HL-60/S4 treated with phorbol 12-myristate 13-acetate at 8.2 ng/mL for 4 days and 3 days (cell line): ENCODE data around the gene FBRS.
"Not testable (repeated sequence)": the region's sequence is repeated elsewhere in the genome, so short reads cannot be mapped to it uniquely, and the experiment has no call there.

Experiments
- in situ Hi-C: fragments of 300-500 bp; cut with MboI; formaldehyde crosslinking; loops from 2 replicates; pipeline ENCODE4 v1.15.0; 2022; ENCODE audit warnings: low sequenced_read_pairs

The FBRS gene

DNA sequence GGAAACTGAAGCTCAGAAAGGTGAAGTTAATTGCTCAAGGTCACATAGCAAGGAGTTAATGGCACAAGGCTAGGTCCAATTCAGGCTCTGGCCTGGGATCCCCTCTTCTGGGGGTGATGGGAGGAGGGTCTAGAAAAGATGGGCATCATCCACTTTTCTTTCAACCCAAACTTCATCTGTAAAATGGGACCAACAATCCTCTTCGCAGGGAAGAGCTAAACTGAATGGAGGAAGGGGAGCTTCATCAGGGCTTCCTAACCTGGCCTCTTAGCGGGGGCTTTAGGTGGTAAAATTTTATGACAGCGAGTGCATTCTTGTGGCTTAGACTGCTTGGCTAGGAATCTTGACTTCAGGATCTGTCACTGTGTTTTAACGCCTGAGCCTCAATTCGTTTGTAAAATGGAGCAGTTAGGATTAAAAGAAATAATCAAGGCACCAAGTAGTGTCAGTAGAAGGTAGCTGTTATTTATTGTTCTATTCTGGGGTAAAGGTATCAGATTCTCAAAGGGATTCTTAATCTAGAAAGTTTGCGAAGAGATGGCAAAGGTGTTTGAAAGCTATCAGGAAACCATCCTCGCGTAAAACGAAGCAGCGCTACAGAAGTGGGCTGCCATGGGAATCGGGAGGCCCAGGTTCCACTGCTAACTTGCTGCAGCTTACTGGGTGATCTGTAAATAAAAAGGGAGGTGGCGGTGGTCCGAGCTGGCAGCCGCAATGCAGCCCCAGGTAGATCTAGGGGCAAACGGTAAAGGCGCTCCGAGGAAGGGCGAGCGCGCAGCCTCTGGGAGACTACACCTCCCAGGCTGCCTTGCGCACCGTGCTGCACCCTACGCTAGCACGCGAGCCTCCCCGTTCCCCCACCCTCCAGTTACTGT is 39.3 kb downstream of the FBRS start:
- in situ Hi-C loops, result no loop called here

DNA sequence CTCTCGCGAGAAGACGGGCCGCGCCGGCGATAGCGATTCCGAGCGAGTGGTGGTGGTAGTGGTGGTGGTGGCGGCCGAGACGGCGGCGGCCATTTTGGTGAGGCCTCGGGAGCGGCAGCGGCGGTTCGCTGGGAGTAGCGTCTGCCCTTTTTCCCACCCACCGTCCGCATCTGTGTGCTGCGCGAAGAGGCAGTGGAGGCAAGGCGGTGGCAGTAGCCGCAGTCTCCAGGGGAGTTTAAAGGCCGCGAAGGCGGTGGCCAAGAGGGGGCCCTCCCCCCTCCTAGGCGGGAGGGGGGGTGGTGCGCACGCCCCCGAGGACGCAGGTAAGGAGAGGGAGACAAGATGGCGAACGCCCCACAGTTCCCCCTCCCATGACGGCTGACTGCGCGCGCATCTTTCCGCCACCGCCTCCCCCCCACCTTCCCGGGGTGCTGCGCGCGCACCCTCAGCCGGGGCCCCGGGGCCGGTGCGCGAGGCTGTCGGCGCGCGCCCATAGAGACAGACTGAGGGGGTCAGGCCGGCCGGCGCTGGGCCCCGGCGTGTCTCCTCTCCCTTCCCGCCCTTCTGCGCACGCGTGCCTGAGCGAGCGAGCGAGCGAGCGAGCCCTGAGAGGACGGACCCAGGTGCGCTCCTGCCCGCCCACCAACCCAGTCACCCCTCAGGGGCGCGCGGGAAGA is 40.0 kb downstream of the FBRS start:
- in situ Hi-C loops, result no loop called here

DNA sequence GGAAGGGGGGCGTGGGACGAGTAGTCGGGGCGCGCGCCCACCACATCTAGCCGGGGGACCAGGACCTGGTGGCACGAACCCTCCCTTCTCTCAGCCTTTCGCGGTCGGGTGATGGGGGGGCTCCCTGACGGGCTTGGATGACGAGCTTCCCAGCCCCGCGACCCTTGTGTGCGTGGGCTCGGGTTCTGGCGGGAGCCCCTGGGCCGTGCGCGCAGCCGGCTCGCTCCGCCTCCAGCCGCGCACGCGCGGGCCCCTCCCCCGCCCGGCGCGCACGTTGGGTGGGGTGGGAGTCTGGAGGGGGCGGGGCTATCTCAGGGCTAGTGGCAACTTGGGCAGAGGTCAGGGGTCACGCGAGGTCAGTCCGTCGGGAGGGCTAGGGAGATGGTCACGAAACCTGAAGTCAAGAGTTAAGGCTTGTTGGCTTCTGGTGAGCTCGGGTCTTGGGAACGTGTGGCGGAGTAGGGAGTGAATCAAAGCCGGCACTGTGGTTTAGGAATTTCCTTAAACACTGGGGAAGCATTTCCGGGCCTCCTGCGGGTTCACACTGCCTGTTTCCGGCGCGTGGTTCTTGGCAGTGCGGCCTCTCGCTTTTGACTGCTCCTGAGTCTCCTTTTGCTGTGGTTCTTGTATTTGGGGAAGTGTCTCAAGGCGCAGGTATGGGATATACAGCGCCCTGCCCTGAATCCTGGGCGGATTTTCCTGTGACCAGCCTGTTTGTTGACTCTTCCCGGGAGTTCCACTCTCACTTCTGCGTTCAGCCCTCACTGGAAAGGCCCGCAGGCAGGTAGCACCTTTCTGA is 40.8 kb downstream of the FBRS start, which contains the start of gene SRCAP:
Gene SRCAP, plus strand, starts transcription at position 356 of the 799 bp plus-strand sequence. CDS start 1,654 bp downstream, outside the sequence.
- in situ Hi-C loops, result no loop called here

DNA sequence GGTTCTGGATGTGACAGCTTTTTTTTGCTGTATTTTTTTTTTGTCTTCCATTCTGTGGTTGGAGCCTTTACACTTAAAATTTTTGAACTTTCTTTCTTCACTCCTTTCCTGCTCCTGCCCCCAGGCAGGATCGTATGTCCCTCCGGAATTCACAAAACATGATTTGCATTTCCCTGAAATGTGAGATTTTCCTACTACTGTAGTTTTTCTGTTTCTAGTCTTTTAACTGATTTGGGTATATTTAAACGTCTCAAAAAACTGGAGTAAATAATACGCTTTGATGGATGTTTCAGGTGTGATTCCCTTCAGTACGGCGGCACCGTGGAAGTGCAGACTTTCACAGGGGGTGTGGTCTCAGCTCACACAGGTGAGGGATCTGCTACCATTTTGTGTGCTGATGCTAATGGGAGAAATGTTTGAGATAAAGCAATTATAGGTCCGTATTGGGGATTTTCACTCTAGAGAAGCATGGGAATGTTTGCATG is 41.4 kb downstream of the FBRS start:
- in situ Hi-C loops, result no loop called here

DNA sequence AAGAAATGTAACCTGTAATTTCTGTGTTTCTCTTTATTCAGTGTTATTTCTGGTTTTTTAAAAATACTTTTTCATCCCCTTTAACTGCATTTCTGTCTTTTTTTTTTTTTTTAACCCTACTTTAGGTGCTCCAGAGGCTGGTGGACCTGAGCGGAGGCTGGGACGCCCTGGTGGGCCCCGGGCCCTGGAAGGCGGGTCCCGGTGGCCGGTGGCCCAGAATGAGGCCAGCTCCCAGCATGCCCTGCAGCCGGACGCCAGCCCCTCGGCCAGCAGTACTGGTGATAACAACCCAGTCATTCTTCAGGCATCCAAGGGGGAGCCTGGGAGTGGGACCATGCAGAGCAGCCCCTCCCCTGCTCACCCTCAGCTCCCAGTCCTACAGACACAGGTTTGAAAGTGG is 42.3 kb downstream of the FBRS start:
- in situ Hi-C loops, result no loop called here

DNA sequence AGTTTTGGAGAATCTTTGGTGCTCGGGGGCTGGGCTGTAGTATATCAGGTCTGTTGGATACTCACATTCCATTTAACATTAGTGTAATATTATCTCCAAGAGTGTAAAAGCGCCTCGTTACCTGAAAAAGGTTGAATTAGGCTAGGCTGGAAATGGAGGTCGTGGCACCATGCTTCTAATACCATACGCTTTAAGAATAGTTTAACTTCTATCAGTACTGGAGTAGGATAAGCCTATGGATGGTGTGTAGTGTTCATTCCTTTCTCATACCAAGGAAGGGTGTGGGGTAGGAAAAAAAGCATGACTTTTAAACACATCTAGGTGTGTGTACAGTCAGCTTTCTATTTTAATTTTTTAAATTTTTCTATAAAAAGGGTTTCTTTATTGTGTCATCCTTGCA is 42.7 kb downstream of the FBRS start:
- in situ Hi-C loops, result no loop called here

DNA sequence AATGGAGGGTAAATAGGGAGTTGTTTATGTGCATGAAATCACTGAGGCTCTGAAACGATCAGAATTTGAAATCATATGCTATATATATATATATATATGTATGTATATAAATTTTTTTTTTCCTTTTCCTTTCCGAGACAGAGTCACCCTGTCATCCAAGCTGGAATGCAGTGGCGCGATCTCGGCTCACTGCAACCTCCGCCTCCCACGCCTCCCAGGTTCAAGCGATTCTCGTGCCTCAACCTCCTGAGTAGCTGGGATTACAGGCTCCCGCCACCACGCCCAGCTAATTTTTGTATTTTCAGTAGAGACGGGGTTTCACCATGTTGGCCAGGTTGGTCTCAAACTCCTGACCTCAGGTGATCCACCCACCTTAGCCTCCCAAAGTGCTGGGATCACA is 44.8 kb downstream of the FBRS start:
- in situ Hi-C loops, result not testable (repeated sequence)

DNA sequence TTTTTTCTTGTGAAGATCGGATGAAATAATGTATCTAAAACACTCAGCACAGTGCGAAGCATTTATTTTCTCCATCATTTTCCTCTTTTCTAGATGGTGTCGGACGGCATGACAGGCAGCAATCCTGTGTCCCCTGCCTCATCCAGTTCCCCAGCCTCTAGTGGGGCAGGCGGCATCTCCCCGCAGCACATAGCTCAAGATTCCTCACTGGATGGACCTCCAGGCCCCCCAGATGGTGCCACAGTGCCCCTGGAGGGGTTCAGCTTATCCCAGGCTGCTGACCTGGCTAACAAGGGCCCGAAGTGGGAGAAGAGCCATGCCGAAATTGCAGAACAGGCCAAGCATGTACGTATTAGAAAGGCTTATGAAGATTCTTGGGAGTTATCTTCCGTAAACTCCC is 45.7 kb downstream of the FBRS start:
- in situ Hi-C loops, result no loop called here

DNA sequence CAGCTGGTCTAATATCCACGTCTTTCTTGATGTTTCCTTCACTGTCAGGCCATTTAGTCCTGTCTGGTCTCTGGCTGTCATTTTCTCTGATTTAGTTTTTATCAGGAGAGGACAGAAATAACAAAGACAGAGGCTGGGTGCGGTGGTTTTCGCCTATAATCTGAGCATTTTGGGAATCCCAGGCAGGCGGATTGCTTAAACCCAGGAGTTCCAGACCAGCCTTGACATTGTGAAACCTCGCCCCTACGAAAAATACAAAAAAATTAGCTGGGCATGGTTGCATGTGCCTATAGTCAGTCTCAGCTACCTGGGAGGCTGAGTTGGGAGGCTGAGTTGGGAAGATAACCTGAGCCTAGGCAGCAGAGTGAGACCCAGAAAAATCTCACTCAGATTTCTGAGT is 47.8 kb downstream of the FBRS start:
- in situ Hi-C loops, result no loop called here

DNA sequence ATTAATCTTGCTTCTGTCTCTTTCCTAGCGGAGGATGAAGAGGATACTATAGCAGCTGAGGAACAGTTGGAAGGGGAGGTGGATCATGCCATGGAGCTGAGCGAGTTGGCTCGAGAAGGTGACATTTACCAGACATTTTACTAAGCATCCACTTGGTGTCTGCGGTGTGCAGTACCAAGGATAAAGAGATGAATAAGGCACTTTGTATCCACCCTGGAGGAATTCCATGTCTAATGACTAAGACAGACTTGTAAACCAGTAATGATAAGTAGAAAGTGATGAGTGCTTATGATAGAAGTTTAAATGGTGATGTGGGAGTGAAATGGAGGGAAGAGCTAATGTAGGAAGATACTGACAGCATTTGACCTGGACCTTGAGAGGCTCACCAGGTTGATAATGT is 52.7 kb downstream of the FBRS start:
- in situ Hi-C loops, result no loop called here

DNA sequence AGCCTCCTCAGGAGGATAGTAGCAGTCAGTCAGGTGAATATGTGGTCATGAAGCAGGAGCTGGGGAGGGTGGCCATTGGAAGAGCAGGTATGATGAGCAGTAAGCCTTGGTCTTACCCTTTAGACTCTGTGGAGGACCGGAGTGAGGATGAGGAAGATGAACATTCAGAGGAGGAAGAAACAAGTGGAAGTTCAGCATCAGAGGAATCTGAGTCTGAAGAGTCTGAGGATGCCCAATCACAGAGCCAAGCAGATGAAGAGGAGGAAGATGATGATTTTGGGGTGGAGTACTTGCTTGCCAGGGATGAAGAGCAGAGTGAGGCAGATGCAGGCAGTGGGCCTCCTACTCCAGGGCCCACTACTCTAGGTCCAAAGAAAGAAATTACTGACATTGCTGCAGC is 53.5 kb downstream of the FBRS start:
- in situ Hi-C loops, result no loop called here

DNA sequence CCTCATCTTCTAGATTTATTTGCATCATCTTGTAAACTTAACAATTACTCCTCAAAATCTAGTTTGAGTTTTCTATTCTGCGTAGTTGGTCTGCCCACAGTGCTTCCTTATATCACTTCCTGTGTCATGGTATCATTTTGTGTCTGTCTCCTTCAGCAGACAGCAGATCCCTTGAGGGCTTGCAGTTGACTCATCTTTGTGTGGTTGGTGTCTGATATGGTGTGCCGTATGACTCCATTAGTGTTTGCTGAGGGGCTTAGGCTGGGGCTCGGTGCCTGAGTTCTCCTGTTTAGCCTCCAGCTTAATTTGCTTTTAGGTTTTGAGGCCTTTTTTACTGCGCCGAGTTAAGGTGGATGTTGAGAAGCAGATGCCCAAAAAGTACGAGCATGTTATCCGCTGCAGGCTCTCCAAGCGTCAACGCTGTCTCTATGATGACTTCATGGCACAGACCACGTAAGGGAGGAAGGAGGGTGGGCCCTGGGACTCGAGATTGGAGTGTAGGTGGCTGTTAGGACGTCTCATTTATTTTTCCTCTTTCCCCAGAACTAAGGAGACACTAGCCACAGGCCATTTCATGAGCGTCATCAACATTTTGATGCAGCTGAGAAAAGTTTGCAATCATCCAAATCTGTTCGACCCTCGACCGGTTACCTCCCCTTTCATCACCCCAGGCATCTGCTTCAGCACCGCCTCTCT is 57.7 kb downstream of the FBRS start:
- in situ Hi-C loops, result no loop called here

DNA sequence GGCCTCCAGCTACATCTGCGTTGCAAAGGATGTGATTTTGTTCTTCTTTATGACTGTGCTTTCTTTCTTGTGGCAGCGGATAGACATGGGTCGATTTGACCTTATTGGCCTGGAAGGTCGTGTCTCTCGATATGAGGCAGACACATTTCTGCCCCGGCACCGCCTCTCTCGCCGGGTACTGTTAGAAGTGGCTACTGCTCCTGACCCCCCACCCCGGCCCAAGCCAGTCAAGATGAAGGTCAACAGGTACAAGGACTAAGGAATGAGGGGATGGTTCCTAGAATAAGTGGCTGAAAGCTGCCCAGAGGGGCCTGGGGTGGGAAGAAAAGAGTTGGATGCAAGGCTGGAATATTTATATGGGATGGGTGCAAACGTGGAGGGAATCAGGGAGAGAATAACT is 61.9 kb downstream of the FBRS start:
- in situ Hi-C loops, result no loop called here
